WTC11 (cell line): ENCODE measurements around the gene GSTO1. TPM values are rescaled to one million over a fixed set of nuclear protein-coding genes. Genes with fewer than 3 reads are reported as not detected.
A peak's percentile ranks its signal among the peaks of the same experiment; 100 is the strongest.

Experiments used
- AR ChIP-seq: fragments of 250-450 bp; sonication (Bioruptor Pico); IDR thresholded peaks from 2 replicates; pipeline ENCODE4 v1.9.0; 2021; ENCODE audit warnings: mild to moderate bottlenecking
- CREM ChIP-seq: sonication (generic); formaldehyde crosslinking; IDR thresholded peaks from 2 replicates; pipeline ENCODE4 v1.8.1; 2022; ENCODE audit warnings: mild to moderate bottlenecking, missing genetic modification reagents, moderate library complexity
- ELF4 ChIP-seq: sonication (generic); formaldehyde crosslinking; IDR thresholded peaks from 2 replicates; pipeline ENCODE4 v1.8.1; 2022; ENCODE audit warnings: low read depth, mild to moderate bottlenecking, moderate library complexity, missing genetic modification reagents
- NFATC4 ChIP-seq: fragments of 250-450 bp; sonication (Bioruptor Pico); IDR thresholded peaks from 2 replicates; pipeline ENCODE4 v1.9.0; 2021; ENCODE audit warnings: mild to moderate bottlenecking
- SP1 ChIP-seq: sonication (generic); formaldehyde crosslinking; conservative IDR thresholded peaks from 2 replicates; pipeline ENCODE4 v1.8.1; 2022; ENCODE audit warnings: missing genetic modification reagents
- ZNF232 ChIP-seq: sonication (generic); formaldehyde crosslinking; IDR thresholded peaks from 2 replicates; pipeline ENCODE4 v1.8.0; 2022; ENCODE audit warnings: mild to moderate bottlenecking, missing genetic modification reagents
- ZNF317 ChIP-seq: sonication (generic); formaldehyde crosslinking; IDR thresholded peaks from 2 replicates; pipeline ENCODE4 v1.8.1; 2023; ENCODE audit warnings: low read depth, mild to moderate bottlenecking, moderate library complexity, missing genetic modification reagents, borderline replicate concordance
- ZNF423 ChIP-seq: fragments of 250-450 bp; sonication (Bioruptor Pico); IDR thresholded peaks from 2 replicates; pipeline ENCODE4 v2.1.2; 2022; ENCODE audit warnings: mild to moderate bottlenecking, moderate library complexity
- ZNF532 ChIP-seq: fragments of 250-450 bp; sonication (Bioruptor Pico); IDR thresholded peaks from 2 replicates; pipeline ENCODE4 v1.9.0; 2021; ENCODE audit warnings: mild to moderate bottlenecking, borderline replicate concordance
- total RNA-seq: library from RNA; stranded (reverse); gene quantifications from 3 replicates; pipeline ENCODE4 v1.2.3, GENCODE V29; 2021
- TF ChIP-seq, protein P1 (sequence below): sonication (generic); formaldehyde crosslinking; IDR thresholded peaks from 2 replicates; pipeline ENCODE4 v1.8.1; 2022; ENCODE audit warnings: low read depth, mild to moderate bottlenecking, moderate library complexity, missing genetic modification reagents, borderline replicate concordance
- TF ChIP-seq, protein P2 (sequence below): sonication (generic); formaldehyde crosslinking; IDR thresholded peaks from 2 replicates; pipeline ENCODE4 v1.8.0; 2022; ENCODE audit warnings: missing genetic modification reagents
- TF ChIP-seq, protein P3 (sequence below): sonication (generic); formaldehyde crosslinking; IDR thresholded peaks from 2 replicates; pipeline ENCODE4 v1.8.0; 2022; ENCODE audit warnings: mild to moderate bottlenecking, missing genetic modification reagents
- TF ChIP-seq, protein P4 (sequence below): sonication (generic); formaldehyde crosslinking; IDR thresholded peaks from 2 replicates; pipeline ENCODE4 v1.8.1; 2023; ENCODE audit warnings: mild to moderate bottlenecking, missing genetic modification reagents, borderline replicate concordance
- TF ChIP-seq, protein P5 (sequence below): fragments of 250-450 bp; sonication (Bioruptor Pico); IDR thresholded peaks from 2 replicates; pipeline ENCODE4 v2.1.2; 2022; ENCODE audit warnings: mild to moderate bottlenecking, moderate library complexity
- TF ChIP-seq, protein P6 (sequence below): sonication (generic); formaldehyde crosslinking; IDR thresholded peaks from 2 replicates; pipeline ENCODE4 v1.8.1; 2022; ENCODE audit warnings: missing genetic modification reagents, borderline replicate concordance

GSTO1 gene
- total RNA-seq, 1 experiment from 2014 or later, result 87.9 TPM

DNA sequence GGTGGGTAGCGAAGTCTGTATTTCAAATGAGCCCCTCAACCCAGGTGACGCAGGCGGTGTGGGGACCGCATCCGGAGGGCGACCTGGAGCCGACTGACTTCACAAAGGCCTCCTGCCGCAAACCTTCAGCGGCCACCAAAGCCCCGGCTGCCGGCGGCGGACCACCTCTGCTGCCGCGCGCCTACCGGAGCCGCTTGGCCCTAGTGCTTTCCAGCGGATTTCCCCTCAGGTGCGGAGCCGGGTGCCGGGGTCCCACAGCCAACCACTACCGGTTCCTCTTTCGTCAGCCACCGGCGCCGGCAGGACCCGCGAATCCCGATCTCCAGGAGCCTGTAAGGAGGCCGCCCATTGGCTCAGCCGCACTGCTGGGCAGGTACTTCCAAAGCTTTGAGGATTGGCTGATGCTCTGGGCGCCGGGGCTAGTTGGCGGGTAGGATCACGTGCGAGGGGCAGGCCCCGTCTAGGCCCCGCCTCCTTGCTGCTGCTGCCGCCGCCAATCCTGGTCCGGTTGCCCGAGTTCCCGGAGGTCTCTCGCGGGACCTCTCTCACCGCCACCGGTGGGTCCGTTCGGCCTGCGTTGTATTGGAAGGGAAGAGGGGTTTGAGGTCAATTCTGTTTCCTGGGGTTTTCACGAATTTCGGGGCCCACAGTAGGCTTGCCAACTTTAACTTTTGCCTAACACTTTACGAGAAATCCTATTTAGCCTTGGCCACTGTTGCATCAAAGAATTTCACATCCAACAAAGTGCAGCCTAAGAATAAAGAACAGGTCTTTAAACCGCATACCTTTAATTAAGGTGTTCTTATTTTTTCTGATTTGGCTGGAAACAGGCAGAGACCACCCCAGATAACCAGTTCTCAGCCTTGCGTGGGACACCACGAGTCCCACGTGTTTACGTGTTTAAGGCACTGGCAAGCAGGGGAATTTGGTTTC, 14.3 kb downstream of the GSTO1 start, which contains the start of gene GSTO2 (continued):
- TF ChIP-seq ZNF317 (CRISPR knock-in tag), result no peak
- no peak for TF ChIP-seq ELF4 (CRISPR knock-in tag)
- peak; percentile 86 for TF ChIP-seq SP1 (CRISPR knock-in tag)
- TF ChIP-seq, protein P1, sequence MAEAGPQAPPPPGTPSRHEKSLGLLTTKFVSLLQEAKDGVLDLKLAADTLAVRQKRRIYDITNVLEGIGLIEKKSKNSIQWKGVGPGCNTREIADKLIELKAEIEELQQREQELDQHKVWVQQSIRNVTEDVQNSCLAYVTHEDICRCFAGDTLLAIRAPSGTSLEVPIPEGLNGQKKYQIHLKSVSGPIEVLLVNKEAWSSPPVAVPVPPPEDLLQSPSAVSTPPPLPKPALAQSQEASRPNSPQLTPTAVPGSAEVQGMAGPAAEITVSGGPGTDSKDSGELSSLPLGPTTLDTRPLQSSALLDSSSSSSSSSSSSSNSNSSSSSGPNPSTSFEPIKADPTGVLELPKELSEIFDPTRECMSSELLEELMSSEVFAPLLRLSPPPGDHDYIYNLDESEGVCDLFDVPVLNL (CRISPR knock-in tag), result no peak
- TF ChIP-seq, protein P2, sequence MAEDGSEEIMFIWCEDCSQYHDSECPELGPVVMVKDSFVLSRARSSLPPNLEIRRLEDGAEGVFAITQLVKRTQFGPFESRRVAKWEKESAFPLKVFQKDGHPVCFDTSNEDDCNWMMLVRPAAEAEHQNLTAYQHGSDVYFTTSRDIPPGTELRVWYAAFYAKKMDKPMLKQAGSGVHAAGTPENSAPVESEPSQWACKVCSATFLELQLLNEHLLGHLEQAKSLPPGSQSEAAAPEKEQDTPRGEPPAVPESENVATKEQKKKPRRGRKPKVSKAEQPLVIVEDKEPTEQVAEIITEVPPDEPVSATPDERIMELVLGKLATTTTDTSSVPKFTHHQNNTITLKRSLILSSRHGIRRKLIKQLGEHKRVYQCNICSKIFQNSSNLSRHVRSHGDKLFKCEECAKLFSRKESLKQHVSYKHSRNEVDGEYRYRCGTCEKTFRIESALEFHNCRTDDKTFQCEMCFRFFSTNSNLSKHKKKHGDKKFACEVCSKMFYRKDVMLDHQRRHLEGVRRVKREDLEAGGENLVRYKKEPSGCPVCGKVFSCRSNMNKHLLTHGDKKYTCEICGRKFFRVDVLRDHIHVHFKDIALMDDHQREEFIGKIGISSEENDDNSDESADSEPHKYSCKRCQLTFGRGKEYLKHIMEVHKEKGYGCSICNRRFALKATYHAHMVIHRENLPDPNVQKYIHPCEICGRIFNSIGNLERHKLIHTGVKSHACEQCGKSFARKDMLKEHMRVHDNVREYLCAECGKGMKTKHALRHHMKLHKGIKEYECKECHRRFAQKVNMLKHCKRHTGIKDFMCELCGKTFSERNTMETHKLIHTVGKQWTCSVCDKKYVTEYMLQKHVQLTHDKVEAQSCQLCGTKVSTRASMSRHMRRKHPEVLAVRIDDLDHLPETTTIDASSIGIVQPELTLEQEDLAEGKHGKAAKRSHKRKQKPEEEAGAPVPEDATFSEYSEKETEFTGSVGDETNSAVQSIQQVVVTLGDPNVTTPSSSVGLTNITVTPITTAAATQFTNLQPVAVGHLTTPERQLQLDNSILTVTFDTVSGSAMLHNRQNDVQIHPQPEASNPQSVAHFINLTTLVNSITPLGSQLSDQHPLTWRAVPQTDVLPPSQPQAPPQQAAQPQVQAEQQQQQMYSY (CRISPR knock-in tag), result no peak
- peak; percentile 53; the same call in 1 of the 2 replicates for TF ChIP-seq NFATC4 (CRISPR knock-in tag)
- TF ChIP-seq AR, result 0 out of 2 replicates have a peak, but pooled peaks have one; percentile 17
- TF ChIP-seq ZNF232 (CRISPR knock-in tag), result peak; percentile 50; the same call in 1 of the 2 replicates
- TF ChIP-seq, protein P3, sequence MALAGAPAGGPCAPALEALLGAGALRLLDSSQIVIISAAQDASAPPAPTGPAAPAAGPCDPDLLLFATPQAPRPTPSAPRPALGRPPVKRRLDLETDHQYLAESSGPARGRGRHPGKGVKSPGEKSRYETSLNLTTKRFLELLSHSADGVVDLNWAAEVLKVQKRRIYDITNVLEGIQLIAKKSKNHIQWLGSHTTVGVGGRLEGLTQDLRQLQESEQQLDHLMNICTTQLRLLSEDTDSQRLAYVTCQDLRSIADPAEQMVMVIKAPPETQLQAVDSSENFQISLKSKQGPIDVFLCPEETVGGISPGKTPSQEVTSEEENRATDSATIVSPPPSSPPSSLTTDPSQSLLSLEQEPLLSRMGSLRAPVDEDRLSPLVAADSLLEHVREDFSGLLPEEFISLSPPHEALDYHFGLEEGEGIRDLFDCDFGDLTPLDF (CRISPR knock-in tag), result peak; percentile 54; the same call in 1 of the 2 replicates
- peak; percentile 91 for TF ChIP-seq CREM
- TF ChIP-seq, protein P4, sequence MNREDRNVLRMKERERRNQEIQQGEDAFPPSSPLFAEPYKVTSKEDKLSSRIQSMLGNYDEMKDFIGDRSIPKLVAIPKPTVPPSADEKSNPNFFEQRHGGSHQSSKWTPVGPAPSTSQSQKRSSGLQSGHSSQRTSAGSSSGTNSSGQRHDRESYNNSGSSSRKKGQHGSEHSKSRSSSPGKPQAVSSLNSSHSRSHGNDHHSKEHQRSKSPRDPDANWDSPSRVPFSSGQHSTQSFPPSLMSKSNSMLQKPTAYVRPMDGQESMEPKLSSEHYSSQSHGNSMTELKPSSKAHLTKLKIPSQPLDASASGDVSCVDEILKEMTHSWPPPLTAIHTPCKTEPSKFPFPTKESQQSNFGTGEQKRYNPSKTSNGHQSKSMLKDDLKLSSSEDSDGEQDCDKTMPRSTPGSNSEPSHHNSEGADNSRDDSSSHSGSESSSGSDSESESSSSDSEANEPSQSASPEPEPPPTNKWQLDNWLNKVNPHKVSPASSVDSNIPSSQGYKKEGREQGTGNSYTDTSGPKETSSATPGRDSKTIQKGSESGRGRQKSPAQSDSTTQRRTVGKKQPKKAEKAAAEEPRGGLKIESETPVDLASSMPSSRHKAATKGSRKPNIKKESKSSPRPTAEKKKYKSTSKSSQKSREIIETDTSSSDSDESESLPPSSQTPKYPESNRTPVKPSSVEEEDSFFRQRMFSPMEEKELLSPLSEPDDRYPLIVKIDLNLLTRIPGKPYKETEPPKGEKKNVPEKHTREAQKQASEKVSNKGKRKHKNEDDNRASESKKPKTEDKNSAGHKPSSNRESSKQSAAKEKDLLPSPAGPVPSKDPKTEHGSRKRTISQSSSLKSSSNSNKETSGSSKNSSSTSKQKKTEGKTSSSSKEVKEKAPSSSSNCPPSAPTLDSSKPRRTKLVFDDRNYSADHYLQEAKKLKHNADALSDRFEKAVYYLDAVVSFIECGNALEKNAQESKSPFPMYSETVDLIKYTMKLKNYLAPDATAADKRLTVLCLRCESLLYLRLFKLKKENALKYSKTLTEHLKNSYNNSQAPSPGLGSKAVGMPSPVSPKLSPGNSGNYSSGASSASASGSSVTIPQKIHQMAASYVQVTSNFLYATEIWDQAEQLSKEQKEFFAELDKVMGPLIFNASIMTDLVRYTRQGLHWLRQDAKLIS (CRISPR knock-in tag), result peak; percentile 92
- TF ChIP-seq, protein P5, sequence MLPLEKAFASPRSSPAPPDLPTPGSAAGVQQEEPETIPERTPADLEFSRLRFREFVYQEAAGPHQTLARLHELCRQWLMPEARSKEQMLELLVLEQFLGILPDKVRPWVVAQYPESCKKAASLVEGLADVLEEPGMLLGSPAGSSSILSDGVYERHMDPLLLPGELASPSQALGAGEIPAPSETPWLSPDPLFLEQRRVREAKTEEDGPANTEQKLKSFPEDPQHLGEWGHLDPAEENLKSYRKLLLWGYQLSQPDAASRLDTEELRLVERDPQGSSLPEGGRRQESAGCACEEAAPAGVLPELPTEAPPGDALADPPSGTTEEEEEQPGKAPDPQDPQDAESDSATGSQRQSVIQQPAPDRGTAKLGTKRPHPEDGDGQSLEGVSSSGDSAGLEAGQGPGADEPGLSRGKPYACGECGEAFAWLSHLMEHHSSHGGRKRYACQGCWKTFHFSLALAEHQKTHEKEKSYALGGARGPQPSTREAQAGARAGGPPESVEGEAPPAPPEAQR, result no peak
- no peak for TF ChIP-seq ZNF532 (CRISPR knock-in tag)
- no peak for TF ChIP-seq ZNF423 (CRISPR knock-in tag)
- TF ChIP-seq, protein P6, sequence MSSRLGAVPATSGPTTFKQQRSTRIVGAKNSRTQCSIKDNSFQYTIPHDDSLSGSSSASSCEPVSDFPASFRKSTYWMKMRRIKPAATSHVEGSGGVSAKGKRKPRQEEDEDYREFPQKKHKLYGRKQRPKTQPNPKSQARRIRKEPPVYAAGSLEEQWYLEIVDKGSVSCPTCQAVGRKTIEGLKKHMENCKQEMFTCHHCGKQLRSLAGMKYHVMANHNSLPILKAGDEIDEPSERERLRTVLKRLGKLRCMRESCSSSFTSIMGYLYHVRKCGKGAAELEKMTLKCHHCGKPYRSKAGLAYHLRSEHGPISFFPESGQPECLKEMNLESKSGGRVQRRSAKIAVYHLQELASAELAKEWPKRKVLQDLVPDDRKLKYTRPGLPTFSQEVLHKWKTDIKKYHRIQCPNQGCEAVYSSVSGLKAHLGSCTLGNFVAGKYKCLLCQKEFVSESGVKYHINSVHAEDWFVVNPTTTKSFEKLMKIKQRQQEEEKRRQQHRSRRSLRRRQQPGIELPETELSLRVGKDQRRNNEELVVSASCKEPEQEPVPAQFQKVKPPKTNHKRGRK (CRISPR knock-in tag), result no peak
